Activated T-helper 17 cell treated with anti-CD3 and anti-CD28 coated beads, Interleukin-2, amount 50 U/mL, for 72 hours (primary cell): Measurements from ENCODE around the gene PRKCQ. TPM values are rescaled to one million over a fixed set of nuclear protein-coding genes. Genes with fewer than 3 reads are reported as not detected.

Experiments
- ATAC-seq: fragments of 150-1000 bp; cut with Tn5 transposase; replicated peaks from 2 replicates; pipeline ENCODE4 v1.10.0; 2021; ENCODE audit warnings: mild to moderate bottlenecking, moderate library complexity
- H3K27ac Mint-ChIP-seq: one replicate; pipeline ENCODE4 v1.8.0; 2022; ENCODE audit warnings: mixed read lengths
- H3K27me3 Mint-ChIP-seq: one replicate; pipeline ENCODE4 v1.8.0; 2022; ENCODE audit warnings: mixed read lengths
- H3K36me3 Mint-ChIP-seq: one replicate; pipeline ENCODE4 v1.8.0; 2022; ENCODE audit warnings: low read depth, mild to moderate bottlenecking, mixed read lengths
- H3K4me1 Mint-ChIP-seq: one replicate; pipeline ENCODE4 v1.8.0; 2022; ENCODE audit warnings: mixed read lengths
- H3K4me3 Mint-ChIP-seq: one replicate; pipeline ENCODE4 v1.8.0; 2022; ENCODE audit warnings: mild to moderate bottlenecking, mixed read lengths
- H3K9me3 Mint-ChIP-seq: one replicate; pipeline ENCODE4 v1.8.0; 2022; ENCODE audit warnings: mixed read lengths
- total RNA-seq, 2 donors: library from RNA; stranded (reverse); gene quantifications; one replicate each; pipeline ENCODE4 v1.2.3, GENCODE V29; 2022

PRKCQ gene
- total RNA-seq, 2 donors from 2014 or later: 35.3 to 37.8 TPM

GRCh38 chr10:6431861-6432260 lies 148.2 kb downstream of the PRKCQ start:
- Mint-ChIP-seq H3K36me3 (peaks cover 95% of the 10 kb centered on the region), H3K27me3 (no peaks in the 10 kb centered on the region), H3K4me1 (no peaks in the 10 kb centered on the region), H3K4me3 (no peak overlapping the region), H3K27ac (no peak overlapping the region), H3K9me3 (no peaks in the 10 kb centered on the region)
- no peak for ATAC-seq

GRCh38 chr10:6431186-6431585 lies 148.9 kb downstream of the PRKCQ start:
- no peaks in the 10 kb centered on the region for H3K4me1 Mint-ChIP-seq
- no peak overlapping the region for H3K27ac Mint-ChIP-seq
- no peaks in the 10 kb centered on the region for H3K27me3 Mint-ChIP-seq
- no peak for ATAC-seq
- H3K4me3 Mint-ChIP-seq: no peak overlapping the region
- peaks cover 91% of the 10 kb centered on the region for H3K36me3 Mint-ChIP-seq
- H3K9me3 Mint-ChIP-seq: no peaks in the 10 kb centered on the region

- no peaks in the 10 kb centered on the region for H3K9me3 Mint-ChIP-seq
- peak overlapping the region; percentile 36 for H3K27ac Mint-ChIP-seq
- no peak overlapping the region for H3K4me3 Mint-ChIP-seq
- no peak for ATAC-seq
- H3K27me3 Mint-ChIP-seq: no peaks in the 10 kb centered on the region
- peaks cover 91% of the 10 kb centered on the region for H3K36me3 Mint-ChIP-seq
- H3K4me1 Mint-ChIP-seq: peaks cover 6% of the 10 kb centered on the region
Measured at GRCh38 chr10:6430423-6430980, 149.6 kb downstream of the PRKCQ start.

GRCh38 chr10:6427357-6427959 lies 152.6 kb downstream of the PRKCQ start:
- Mint-ChIP-seq H3K4me3 (no peak overlapping the region), H3K36me3 (peaks cover 72% of the 10 kb centered on the region), H3K27ac (no peak overlapping the region), H3K27me3 (no peaks in the 10 kb centered on the region), H3K9me3 (no peaks in the 10 kb centered on the region), H3K4me1 (peaks cover 28% of the 10 kb centered on the region)
- no peak for ATAC-seq

- Mint-ChIP-seq H3K4me1 (peaks cover 28% of the 10 kb centered on the region), H3K4me3 (no peak overlapping the region), H3K27me3 (no peaks in the 10 kb centered on the region), H3K27ac (peak overlapping the region; percentile 88), H3K36me3 (peaks cover 61% of the 10 kb centered on the region), H3K9me3 (no peaks in the 10 kb centered on the region)
- no peak for ATAC-seq
Measured at GRCh38 chr10:6426317-6426716, 153.8 kb downstream of the PRKCQ start.

GRCh38 chr10:6423413-6424170 lies 156.5 kb downstream of the PRKCQ start:
- H3K9me3 Mint-ChIP-seq: peaks cover 4% of the 10 kb centered on the region
- ATAC-seq: peak; percentile 21
- H3K4me1 Mint-ChIP-seq: peaks cover 28% of the 10 kb centered on the region
- peaks cover 38% of the 10 kb centered on the region for H3K36me3 Mint-ChIP-seq
- peak overlapping the region; percentile 93 for H3K27ac Mint-ChIP-seq
- H3K27me3 Mint-ChIP-seq: no peaks in the 10 kb centered on the region
- H3K4me3 Mint-ChIP-seq: peak overlapping the region; percentile 44

GRCh38 chr10:6423004-6423403 lies 157.1 kb downstream of the PRKCQ start:
- H3K4me1 Mint-ChIP-seq: peaks cover 28% of the 10 kb centered on the region
- peaks cover 4% of the 10 kb centered on the region for H3K9me3 Mint-ChIP-seq
- peak overlapping the region; percentile 93 for H3K27ac Mint-ChIP-seq
- peak; percentile 97 for ATAC-seq
- peaks cover 32% of the 10 kb centered on the region for H3K36me3 Mint-ChIP-seq
- no peaks in the 10 kb centered on the region for H3K27me3 Mint-ChIP-seq
- H3K4me3 Mint-ChIP-seq: peak overlapping the region; percentile 44

- no peak overlapping the region for H3K4me3 Mint-ChIP-seq
- peaks cover 7% of the 10 kb centered on the region for H3K36me3 Mint-ChIP-seq
- peaks cover 4% of the 10 kb centered on the region for H3K9me3 Mint-ChIP-seq
- ATAC-seq: no peak
- H3K4me1 Mint-ChIP-seq: peaks cover 14% of the 10 kb centered on the region
- H3K27me3 Mint-ChIP-seq: no peaks in the 10 kb centered on the region
- no peak overlapping the region for H3K27ac Mint-ChIP-seq
Measured at GRCh38 chr10:6418613-6419216, 161.4 kb downstream of the PRKCQ start.

GRCh38 chr10:6418167-6418566 lies 161.9 kb downstream of the PRKCQ start:
- Mint-ChIP-seq H3K27ac (no peak overlapping the region), H3K9me3 (peaks cover 4% of the 10 kb centered on the region), H3K27me3 (no peaks in the 10 kb centered on the region), H3K4me1 (peaks cover 10% of the 10 kb centered on the region), H3K4me3 (no peak overlapping the region), H3K36me3 (peaks cover 6% of the 10 kb centered on the region)
- ATAC-seq: no peak

GRCh38 chr10:6416892-6417512 lies 163.1 kb downstream of the PRKCQ start:
- Mint-ChIP-seq H3K4me1 (peaks cover 4% of the 10 kb centered on the region), H3K36me3 (no peaks in the 10 kb centered on the region), H3K27ac (no peak overlapping the region), H3K27me3 (no peaks in the 10 kb centered on the region), H3K4me3 (no peak overlapping the region), H3K9me3 (peaks cover 4% of the 10 kb centered on the region)
- peak; percentile 69 for ATAC-seq

GRCh38 chr10:6411436-6411835 lies 168.6 kb downstream of the PRKCQ start:
- Mint-ChIP-seq H3K9me3 (no peaks in the 10 kb centered on the region), H3K4me1 (peaks cover 30% of the 10 kb centered on the region), H3K36me3 (peaks cover 7% of the 10 kb centered on the region), H3K4me3 (no peak overlapping the region), H3K27ac (no peak overlapping the region), H3K27me3 (no peaks in the 10 kb centered on the region)
- no peak for ATAC-seq

GRCh38 chr10:6410830-6411229 lies 169.2 kb downstream of the PRKCQ start:
- H3K27ac Mint-ChIP-seq: peak overlapping the region; percentile 99
- peaks cover 31% of the 10 kb centered on the region for H3K4me1 Mint-ChIP-seq
- H3K9me3 Mint-ChIP-seq: no peaks in the 10 kb centered on the region
- H3K27me3 Mint-ChIP-seq: no peaks in the 10 kb centered on the region
- H3K36me3 Mint-ChIP-seq: peaks cover 7% of the 10 kb centered on the region
- no peak for ATAC-seq
- peak overlapping the region; percentile 90 for H3K4me3 Mint-ChIP-seq

GRCh38 chr10:6409971-6410643 lies 170.0 kb downstream of the PRKCQ start:
- ATAC-seq: peak; percentile 75
- Mint-ChIP-seq H3K9me3 (no peaks in the 10 kb centered on the region), H3K36me3 (peaks cover 7% of the 10 kb centered on the region), H3K4me1 (peaks cover 31% of the 10 kb centered on the region), H3K27me3 (no peaks in the 10 kb centered on the region), H3K27ac (peak overlapping the region; percentile 99), H3K4me3 (peak overlapping the region; percentile 90)

- Mint-ChIP-seq H3K4me1 (peaks cover 34% of the 10 kb centered on the region), H3K4me3 (peak overlapping the region; percentile 90), H3K36me3 (peaks cover 7% of the 10 kb centered on the region), H3K9me3 (no peaks in the 10 kb centered on the region), H3K27me3 (no peaks in the 10 kb centered on the region), H3K27ac (peak overlapping the region; percentile 47)
- ATAC-seq: no peak
Measured at GRCh38 chr10:6408799-6409198, 171.3 kb downstream of the PRKCQ start.
